Amniotic stem cell (primary cell): ENCODE measurements around the gene TIMP3.
"Not testable (repeated sequence)": the region's sequence is repeated elsewhere in the genome, so short reads cannot be mapped to it uniquely, and the experiment has no call there.

Source experiments
- DNase-seq: peaks from one replicate; lab custom pipeline; 2025; lab: John Stamatoyannopoulos, UW

The TIMP3 gene

DNA sequence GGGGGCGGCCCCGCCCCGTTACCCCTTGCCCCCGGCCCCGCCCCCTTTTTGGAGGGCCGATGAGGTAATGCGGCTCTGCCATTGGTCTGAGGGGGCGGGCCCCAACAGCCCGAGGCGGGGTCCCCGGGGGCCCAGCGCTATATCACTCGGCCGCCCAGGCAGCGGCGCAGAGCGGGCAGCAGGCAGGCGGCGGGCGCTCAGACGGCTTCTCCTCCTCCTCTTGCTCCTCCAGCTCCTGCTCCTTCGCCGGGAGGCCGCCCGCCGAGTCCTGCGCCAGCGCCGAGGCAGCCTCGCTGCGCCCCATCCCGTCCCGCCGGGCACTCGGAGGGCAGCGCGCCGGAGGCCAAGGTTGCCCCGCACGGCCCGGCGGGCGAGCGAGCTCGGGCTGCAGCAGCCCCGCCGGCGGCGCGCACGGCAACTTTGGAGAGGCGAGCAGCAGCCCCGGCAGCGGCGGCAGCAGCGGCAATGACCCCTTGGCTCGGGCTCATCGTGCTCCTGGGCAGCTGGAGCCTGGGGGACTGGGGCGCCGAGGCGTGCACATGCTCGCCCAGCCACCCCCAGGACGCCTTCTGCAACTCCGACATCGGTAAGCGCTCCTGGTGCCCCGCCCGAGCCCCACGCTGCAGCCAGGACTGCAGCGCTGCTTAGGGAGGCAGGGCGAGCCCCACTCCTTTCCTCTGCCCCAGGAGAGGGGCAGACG lies at the start of gene TIMP3:
TSS of gene TIMP3 (plus strand) at position 169 of the 700 bp plus-strand sequence. CDS start at position 466, 297 bp downstream.
- peak; percentile 64 for DNase-seq

DNA sequence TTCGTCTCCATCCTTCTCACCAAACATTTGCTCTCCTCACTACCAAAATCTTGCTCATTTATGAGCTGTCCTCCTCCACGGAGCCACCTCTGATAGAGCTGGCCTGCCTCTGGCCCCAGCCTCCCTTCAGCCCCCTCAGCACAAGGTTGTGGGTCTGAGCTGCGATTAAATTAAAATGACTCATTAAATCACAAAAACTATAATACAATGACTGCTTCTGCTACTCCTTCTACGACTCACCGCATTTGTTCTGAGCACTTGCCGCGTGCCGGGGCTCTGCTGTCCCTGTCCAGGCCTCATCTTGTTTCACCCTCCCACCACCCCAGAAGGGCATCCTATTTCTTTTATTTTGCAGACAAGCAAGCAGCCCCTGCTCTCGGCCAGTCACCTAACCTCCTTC lies 49.2 kb upstream of the TIMP3 start:
- DNase-seq: no peak

DNA sequence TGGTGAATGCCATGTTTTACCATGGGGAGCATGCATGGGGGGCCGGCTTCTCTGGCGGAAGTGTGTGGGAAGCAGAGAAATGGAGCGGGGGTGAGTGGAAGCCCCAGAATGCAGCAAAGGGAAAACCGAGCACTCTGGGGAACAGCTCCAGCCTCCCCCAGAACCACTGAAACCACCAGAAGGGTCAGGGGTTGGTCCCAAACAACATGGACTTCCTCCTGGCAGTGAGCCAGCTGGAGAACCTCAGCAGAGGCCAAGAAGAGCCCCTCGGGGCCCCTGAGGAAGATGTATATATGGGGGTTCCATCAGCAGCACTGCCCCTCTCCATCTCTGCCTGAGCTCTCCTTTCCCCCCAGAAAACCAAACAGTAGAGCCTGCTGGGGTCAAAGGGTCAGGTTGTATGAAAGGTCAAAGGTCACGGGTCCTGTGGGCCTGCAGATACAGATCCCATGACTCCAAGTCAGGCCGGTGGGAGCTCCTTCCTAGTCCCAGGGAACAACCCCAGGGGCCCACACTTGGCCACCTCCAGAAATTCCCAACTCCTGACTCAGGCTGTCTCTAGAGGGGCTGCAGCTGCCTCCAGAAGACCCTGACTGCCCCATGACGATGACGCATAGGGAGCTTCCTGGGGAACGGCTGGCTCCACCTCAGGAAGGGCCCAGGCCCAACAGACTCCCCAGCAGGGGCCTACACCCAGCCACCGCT lies 48.5 kb upstream of the TIMP3 start:
- no peak for DNase-seq

DNA sequence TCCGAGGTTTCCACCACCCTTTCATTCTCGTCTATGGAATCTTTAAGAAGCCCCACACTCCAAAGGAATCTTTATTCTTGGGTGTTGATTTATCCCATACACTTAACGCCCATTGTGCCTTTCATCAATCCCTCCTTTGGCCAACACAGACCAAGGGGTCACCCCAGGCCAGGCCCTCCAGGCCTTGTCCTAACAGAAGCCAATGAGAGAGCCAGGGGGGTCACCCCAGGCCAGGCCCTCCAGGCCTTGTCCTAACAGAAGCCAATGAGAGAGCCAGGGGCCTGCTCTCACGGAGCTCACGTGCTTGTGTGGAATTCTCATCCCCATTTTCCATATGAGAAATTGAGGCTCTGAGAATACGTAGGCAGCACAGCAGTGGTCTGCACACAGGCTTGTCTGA lies 47.9 kb upstream of the TIMP3 start:
- no peak for DNase-seq

DNA sequence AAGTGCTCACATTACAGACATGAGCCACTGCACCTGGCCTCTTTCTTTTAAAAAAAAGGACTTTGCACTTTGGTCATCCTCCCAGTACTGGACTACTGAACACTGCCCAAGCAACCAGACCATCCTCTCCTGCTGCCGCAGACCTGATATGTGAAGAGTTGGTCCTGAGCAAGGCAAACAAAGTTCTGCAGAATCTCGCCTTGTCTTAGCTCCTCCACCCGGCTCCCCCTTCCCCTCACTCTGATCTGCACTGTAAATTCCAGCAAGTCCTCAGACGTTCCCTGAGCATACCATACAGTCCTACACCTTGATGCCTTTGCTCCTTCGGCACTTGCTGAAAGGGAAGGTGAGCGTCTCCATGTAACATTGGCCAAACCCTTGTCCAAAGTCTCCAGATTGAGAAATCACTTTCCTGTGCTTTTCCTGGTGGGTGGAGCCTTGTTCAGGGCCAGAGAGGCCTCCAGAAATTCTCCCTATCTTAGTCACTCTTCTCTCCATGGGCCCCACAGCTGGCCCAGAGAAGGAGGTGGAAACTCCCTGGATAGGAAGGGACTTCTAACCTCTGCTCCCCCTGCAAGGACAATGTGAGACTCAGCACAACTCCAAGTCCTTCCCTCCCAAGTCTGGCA lies 47.0 kb upstream of the TIMP3 start:
- DNase-seq: no peak

DNA sequence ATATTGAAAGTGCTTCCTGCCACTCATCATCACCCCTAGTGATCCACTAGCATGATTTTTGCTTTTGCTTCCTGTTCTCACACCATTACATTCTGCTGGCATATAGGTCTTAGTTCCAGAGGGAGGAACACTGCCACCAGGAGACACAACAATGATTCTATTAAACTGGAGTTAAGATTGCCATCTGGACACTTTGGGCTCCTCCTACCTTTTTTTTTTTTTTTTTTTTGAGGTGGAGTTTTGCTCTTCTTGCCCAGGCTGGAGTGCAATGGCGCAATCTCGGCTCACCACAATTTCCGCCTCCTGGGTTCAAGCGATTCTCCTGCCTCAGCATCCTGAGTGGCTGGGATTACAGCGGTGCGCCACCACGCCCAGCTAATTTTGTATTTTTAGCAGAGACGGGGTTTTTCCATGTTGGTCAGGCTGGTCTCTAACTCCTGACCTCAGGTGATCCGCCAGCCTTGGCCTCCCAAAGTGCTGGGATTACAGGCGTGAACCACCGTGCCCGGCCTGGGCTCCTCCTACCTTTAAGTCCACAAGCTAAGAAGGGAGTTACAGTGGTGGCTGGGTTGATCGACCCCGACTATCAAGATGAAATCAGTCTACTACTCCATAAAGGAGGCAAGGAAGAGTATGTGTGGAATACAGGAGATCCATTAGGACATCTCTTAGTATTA lies 44.3 kb upstream of the TIMP3 start:
- not testable (repeated sequence) for DNase-seq

DNA sequence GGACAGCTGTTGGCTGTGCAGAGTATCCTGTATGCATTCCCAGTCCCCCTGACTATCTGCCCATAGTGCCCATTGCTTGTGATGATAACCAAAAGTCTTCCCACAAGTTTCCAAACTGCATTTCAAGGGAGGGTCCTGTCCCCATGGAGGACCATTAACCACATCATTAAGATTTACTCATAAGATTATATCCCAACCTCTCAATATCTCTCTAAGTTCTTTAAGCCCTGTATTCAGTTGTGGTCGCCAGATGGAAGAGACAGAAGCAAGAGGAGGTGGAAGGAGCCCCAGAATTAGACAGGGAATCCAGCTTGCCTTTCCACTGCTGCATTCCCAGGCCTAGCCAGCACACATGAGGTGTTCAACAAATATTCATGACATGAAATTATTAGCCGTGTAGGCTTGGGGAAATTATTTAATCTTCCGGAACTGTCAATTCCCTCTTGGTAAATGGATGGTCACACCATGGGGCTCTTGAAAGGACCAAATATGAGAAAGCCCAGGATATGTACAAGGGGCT lies 42.6 kb upstream of the TIMP3 start:
- DNase-seq: no peak

DNA sequence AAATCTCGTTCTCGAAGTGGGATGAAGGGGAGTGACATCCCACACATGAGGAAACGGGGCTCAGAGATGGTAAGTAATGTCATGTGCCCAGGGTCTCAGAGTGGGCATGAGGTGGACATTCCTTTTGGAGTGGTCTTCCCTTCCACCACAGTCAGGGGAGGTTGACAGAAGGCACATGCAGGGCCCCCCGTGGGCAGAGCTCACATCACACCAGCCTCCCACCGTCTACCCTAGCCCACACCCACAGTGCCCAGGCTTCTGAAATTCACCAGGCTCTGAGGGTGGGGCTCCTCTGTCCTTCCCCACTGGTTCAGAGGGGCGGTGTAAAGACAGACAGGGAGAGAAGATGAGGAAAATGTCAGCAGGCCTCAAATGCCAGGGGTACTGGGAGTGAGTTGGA lies 41.1 kb upstream of the TIMP3 start:
- no peak for DNase-seq

DNA sequence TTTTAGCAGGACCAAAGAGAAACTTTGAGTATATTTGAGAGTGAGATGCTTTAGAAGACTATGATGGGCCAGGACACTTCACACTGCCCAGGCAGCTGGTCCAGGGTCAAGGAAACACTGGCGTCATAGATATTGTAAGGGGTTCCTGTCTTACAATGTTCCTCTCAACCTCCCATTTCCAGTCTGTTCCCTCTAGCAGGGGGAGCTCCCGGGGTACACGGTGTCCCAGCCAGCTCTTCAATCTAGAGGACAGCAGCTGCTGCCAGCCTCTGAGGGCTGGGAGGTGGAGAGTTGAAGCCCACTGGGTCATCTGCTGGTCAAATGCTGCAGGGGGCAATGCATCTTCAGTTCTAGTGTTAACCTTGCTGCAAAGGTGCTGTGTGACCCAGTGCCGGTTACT lies 40.7 kb upstream of the TIMP3 start:
- DNase-seq: no peak

DNA sequence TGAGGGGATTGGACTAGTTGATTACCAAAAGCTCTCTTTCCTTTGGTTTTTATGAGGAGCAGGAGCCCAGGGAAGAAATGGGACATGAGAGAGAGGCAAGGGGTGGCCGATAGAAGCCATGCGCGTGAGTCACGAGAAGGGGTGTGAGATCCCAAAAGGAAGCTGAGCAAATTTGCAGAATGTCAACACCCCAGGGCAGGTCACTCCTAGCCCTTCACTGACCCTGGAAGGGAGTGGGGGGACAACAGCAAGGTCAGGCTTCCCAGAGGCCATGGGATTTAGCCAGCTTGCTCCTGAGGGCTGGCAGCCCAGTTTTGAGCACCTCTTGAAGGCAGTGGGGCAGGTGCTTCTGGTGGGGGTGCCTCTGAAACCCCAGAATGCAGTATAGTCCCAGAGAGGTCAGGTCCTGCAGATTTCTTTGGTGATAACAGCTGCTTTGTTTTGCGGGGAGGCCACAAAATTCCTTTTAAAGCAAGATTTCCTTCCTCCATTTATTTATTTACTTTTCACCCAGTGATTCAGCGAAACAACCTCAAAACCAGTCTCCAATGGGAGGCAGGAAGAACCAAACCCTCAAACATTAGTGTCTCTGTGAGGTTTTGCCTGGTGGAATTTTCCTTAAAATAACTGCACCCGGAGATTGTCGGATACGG lies 40.1 kb upstream of the TIMP3 start:
- DNase-seq: no peak

DNA sequence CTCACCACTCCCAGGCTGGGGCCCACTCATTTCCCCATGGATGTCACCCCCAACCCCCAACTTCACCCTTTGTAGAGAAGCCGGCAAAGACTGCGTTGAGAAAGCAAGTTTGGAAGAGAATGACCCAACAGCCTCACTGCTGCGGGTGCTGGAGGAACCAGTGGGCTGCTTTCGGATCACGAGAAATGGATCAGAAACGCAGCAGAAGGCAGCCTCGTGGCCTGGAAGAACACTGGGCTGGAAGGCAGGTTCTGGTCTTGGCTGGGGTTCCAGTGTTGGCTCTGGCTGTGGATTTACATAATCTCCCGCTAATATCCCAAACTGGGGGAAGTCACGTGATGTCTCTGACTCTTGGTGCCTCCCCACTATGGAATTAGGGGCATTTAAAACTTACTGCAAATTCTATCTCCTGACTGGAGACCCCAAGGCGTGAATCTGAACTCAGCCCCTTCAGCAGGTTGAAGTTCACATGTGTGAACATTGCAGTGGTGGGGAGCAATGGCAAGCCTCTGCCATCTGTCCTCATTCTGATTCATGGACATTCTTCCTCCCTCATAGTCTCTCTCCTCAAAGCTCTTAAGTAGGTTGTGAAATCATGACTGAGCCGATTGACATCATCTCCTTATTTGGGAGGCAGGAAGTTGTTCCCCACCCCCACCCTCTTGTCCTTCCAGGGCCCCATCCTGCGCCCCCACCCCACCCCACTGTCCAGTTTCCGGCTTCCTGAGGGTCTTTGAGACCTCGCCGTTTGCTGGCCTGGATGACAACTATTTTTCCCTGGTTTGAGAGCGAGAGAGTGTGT lies 37.0 kb upstream of the TIMP3 start:
- DNase-seq: no peak

DNA sequence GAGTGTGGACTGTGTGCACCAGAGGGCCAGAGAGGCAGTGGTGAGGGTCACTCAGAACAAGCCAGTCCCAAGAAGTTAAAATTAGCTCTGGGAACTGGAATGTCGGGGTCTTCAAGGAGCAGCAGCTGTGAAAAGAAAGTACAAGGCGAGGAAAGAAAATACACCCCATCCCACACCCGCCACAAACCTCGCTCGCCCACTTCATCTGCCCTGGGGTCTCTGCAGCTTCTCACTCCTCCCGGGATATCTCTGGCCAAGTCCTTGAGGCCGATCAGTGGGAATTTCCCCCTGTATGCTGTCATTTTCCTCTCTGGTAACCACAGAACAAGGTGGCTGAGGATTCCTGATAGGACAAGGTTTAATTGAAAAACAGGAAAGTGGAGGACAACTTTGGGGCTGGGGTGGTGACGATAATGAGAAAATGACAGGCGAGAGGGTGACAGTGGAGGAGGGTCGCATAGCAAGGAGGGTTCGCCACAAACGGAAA lies 36.3 kb upstream of the TIMP3 start:
- DNase-seq: no peak

DNA sequence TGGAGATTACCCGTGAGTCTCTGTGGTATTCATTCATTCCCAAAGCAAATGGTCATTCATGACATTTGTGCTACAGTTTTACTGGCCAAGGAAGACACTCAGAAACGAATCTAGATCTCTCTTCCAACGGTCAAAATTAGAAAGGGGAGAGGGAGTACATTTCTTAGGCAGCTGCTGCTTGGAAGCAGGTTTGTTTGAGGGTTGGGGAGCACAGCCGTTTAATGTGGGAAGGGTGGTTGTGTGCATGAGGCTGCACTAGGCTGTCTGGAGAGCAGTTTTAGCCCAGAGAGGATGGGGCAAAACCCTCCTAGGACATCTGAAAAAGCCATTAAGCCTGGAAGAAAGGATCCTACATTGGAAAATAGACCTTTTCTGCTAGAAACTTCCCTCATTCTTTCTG lies 29.7 kb upstream of the TIMP3 start:
- no peak for DNase-seq

DNA sequence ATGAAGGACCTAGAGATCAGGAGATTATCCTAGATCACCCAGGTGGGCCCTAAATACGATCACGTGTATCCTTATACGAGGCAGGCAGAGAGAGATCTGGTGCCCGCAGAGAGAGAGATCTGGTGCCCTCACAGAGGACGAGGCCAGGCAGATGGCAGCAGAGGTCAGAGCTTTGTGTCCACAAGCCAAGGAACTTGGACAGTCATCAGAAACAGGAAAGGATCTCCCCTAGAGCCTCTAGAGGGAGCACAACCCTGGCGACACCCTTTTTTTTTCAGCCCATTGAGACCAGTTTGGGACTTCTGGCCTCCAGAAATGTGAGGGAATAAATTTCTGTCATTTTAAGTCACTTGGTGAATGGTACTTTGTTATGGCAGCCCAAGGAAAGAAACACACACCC lies 25.5 kb upstream of the TIMP3 start:
- DNase-seq: no peak

DNA sequence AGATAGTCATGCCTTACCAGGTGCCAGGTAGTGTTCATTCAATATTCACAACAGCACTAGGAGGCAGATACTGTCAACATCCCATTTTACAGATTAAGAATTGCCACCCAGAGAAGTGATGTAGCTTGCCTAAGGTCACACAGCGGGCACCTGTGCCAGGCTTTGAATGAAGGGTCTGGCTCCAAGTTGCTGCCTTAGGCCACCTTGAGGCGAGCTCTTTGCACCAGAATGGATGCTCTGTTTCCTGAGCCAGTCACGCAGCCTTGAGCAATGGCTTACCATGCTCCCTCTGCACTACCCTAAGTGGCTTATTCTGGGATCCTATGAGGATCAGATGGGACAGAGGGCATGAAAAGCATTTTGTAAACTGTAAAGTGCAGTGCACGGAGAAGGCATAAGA lies 25.1 kb upstream of the TIMP3 start:
- no peak for DNase-seq

DNA sequence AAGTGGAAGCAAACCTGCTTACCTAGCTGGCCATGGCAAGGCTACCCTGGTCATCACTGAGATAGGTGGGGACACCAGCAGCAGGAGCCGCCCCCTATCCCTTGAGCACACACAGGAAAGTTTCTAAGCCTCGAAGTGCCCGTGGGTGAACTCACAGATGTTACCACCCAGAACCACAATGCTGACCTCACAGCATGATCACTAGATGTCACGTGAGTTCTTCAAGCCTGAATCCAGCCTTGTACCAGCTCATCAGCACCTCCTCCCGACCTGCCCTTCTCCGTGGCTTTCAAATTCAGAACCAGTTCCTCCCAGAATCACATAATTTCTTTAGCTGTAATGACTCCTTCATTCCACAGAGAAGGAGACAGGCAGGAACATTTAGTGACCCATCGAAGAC lies 24.7 kb upstream of the TIMP3 start:
- DNase-seq: no peak

DNA sequence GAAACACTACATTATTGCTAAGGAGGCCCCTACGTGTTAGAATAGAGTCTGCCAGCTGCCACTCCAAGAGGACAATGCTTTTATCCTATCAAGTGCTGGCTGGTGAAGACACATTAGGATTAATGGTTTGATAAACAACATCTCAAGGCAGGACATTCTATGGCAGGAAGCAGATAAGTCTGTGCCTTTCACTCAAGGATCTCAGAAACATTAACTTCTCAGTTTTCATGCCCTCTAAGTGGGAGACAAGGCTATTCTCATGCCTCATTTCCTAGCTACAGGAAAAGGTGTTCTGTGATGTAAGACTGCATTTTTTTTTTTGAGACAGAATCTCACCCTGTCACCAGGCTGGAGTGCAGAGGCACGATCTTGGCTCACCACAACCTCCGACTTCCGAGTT lies 23.5 kb upstream of the TIMP3 start:
- no peak for DNase-seq

DNA sequence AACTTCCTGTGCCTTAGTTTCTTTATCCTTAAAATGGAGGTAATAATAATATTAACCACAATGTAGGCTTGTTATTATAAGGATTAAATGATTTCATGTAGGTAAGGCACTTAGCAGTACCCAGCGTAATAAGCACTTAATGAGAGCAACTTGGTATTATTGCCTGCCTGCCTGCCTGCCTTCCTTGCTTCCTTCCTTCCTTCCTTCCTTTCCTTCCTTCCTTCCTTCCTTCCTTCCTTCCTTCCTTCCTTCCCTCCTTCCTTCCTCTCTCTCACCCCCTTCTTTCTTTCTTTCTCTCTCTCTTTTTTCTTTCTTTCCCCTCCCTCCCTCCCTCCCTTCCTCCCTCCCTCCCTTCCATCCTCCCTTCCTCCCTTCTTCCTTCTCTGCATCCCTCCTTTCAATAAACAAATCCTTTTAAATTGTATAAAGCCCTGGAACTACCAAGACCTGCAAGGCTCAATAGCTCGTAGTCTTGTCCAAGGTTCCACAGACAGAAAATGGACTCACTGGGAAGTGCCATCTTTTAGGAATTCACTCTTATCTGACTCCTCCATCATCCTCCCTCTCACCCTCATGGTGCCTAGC lies 20.7 kb upstream of the TIMP3 start:
- no peak for DNase-seq

DNA sequence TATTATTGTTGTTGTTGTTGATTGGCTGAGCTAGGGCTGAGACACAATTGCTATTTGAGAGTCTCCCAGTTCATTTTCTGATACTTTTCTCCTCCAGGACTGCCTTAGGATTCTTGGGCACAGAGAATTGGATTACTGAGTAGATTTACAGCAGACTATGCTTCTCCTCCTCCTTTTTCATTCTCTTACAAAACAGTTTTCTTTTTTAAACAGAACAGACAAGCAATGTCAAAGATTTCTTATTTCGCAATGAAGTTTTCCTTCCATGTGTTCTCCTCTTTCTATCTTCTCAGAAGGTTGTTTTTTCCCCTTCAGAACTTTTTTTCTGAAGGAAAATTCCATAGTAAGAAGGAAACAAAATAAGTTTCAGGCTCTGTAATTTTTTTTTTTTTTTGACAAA lies 19.8 kb upstream of the TIMP3 start:
- no peak for DNase-seq

DNA sequence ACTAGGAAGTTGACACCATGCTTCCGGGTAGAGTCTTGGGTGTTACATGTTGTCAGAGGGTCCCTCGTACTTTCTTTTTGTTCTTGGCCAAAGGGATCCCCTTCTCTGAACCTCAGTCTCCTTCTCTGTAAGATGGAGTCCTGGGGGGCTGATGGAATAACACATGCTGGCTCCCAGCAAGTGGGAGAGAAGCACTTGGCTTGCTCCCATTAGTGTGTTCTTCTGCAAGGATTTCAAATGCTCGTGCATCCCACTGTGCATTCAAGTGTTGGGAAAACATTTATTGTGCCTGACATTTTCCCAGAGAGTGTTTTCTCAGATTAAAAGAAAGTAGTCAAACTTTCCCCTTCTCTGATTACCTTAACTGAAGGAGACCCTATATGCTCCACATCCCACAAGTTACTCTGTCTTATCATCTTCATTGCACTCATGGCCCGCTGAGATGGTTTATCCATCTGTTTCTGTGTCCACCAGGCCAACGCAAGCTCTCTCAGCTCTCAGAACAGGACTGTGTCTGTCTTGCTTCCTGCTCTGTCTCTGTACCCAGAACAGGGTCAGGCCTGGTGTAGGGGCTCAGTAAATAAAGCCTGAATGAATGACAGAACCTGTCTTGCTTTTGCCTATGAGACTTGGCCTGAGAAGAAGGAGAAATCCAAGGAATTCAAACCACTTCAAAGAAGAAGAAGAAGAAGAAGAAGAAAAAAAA lies 16.0 kb upstream of the TIMP3 start:
- DNase-seq: no peak
